A673 (cell line): ENCODE results near the gene ZNF396. TPM values are rescaled to one million over a fixed set of nuclear protein-coding genes. Genes with fewer than 3 reads are reported as not detected.

Source experiments
- BruUV-seq: library from RNA; stranded (reverse); fragments of 400-500 nt; replicated peaks from 2 replicates; lab custom pipeline; 2021; lab: Mats Ljungman, UMichigan
- CTCF ChIA-PET: fragments of 300-600 bp; sonication (Branson Sonifier 250); formaldehyde crosslinking; loops from one replicate; lab custom pipeline; 2022; ENCODE audit warnings: antibody characterized with exemption; lab: Charles Lee
- POLR2A ChIA-PET: fragments of 300-600 bp; sonication (Branson Sonifier 250); formaldehyde crosslinking; loops from one replicate; lab custom pipeline; 2022; ENCODE audit warnings: antibody characterized with exemption; ENCODE audit not compliant: low non-redundant PET; lab: Charles Lee
- DNase-seq: peaks from one replicate; pipeline ENCODE4 v3.0.0-alpha.2; 2015; ENCODE audit warnings: low spot score
- H3K27ac ChIP-seq: fragments of 200-600 bp; sonication (generic); 2 replicates; pipeline ENCODE4 v1.5.1; 2016; ENCODE audit warnings: mixed run types, low read depth, mild to moderate bottlenecking, mixed read lengths, antibody characterized with exemption, low read length; ENCODE audit not compliant: poor library complexity, severe bottlenecking
- H3K27me3 ChIP-seq: fragments of 200-600 bp; sonication (generic); replicated peaks from 2 replicates; pipeline ENCODE4 v1.6.1; 2017; ENCODE audit warnings: mixed run types, low read depth, mild to moderate bottlenecking, mixed read lengths, antibody characterized with exemption, low read length; ENCODE audit not compliant: insufficient read depth, poor library complexity
- H3K36me3 ChIP-seq: fragments of 200-600 bp; sonication (generic); 2 replicates; pipeline ENCODE4 v1.6.1; 2016; ENCODE audit warnings: mixed run types, mild to moderate bottlenecking, mixed read lengths, antibody characterized with exemption, low read length; ENCODE audit not compliant: insufficient read depth, poor library complexity, severe bottlenecking
- H3K4me1 ChIP-seq: fragments of 200-600 bp; sonication (generic); 2 replicates; pipeline ENCODE4 v1.6.1; 2017; ENCODE audit warnings: mixed run types, mild to moderate bottlenecking, mixed read lengths, antibody characterized with exemption, low read length; ENCODE audit not compliant: insufficient read depth, poor library complexity, severe bottlenecking
- H3K4me3 ChIP-seq: fragments of 200-600 bp; sonication (generic); 2 replicates; pipeline ENCODE4 v1.5.1; 2016; ENCODE audit warnings: low read depth, mixed run types, mild to moderate bottlenecking, mixed read lengths, low read length; ENCODE audit not compliant: poor library complexity, severe bottlenecking
- H3K9me3 ChIP-seq: fragments of 200-600 bp; sonication (generic); 2 replicates; pipeline ENCODE4 v1.6.1; 2016; ENCODE audit warnings: mixed run types, low read depth, mild to moderate bottlenecking, mixed read lengths, antibody characterized with exemption, low read length; ENCODE audit not compliant: poor library complexity, severe bottlenecking
- EZH2 ChIP-seq: fragments of 200-600 bp; sonication (generic); IDR thresholded peaks from 2 replicates; pipeline ENCODE4 v1.6.1; 2017; ENCODE audit warnings: borderline replicate concordance, low read depth, mild to moderate bottlenecking, mixed read lengths, antibody characterized with exemption, low read length; ENCODE audit not compliant: poor library complexity, severe bottlenecking
- intact Hi-C: fragments of 100-400 bp; cut with micrococcal nuclease; formaldehyde crosslinking; loops from one replicate; pipeline ENCODE4 v1.10.0; 2022; ENCODE audit not compliant: unreplicated experiment
- total RNA-seq: library from RNA; stranded (reverse); gene quantifications from 2 replicates; pipeline ENCODE4 v1.2.3, GENCODE V29; 2021
- TF ChIP-seq, protein P1 (sequence below): fragments of 300-800, 200-600 bp; sonication (generic); conservative IDR thresholded peaks from 2 replicates; pipeline ENCODE4 v1.5.1; 2017; ENCODE audit warnings: low read depth, mild to moderate bottlenecking, antibody characterized with exemption, low read length, moderate library complexity, mixed read lengths

The ZNF396 gene
- total RNA-seq, 1 experiment from 2014 or later: 0.84 TPM

DNA sequence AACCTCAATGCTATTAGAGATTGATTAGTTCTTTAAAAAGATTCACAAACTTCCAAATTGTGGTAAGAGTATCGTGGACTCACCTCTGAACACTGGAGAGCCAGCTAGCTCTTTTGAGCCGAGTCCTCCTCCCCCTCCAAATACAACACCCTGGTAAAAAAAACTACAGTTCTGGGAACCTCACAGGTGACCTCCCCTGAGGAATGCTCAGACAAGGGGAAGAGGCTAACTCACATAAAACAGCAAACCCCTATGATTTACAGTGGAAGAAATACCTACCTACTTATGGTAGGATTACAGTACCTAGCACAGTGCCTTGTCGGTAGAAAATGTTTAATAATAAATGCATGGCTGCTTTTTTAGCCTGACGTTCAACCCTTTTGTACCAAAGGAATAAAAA is 41.3 kb downstream of the ZNF396 start:
- BruUV-seq: no TSS peak
- peaks cover 85% of the 10 kb centered on the region for H3K36me3 ChIP-seq
- ChIA-PET POLR2A (no interaction called here), CTCF (no interaction called here)
- no peaks in the 10 kb centered on the region for H3K27me3 ChIP-seq
- DNase-seq: no peak
- no peak overlapping the region for H3K4me3 ChIP-seq
- intact Hi-C loops: no loop called here
- H3K9me3 ChIP-seq: no peaks in the 10 kb centered on the region
- TF ChIP-seq EZH2: no peak
- TF ChIP-seq, protein P1, sequence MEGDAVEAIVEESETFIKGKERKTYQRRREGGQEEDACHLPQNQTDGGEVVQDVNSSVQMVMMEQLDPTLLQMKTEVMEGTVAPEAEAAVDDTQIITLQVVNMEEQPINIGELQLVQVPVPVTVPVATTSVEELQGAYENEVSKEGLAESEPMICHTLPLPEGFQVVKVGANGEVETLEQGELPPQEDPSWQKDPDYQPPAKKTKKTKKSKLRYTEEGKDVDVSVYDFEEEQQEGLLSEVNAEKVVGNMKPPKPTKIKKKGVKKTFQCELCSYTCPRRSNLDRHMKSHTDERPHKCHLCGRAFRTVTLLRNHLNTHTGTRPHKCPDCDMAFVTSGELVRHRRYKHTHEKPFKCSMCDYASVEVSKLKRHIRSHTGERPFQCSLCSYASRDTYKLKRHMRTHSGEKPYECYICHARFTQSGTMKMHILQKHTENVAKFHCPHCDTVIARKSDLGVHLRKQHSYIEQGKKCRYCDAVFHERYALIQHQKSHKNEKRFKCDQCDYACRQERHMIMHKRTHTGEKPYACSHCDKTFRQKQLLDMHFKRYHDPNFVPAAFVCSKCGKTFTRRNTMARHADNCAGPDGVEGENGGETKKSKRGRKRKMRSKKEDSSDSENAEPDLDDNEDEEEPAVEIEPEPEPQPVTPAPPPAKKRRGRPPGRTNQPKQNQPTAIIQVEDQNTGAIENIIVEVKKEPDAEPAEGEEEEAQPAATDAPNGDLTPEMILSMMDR: no peak
- no peak overlapping the region for H3K27ac ChIP-seq
- H3K4me1 ChIP-seq: no peaks in the 10 kb centered on the region

DNA sequence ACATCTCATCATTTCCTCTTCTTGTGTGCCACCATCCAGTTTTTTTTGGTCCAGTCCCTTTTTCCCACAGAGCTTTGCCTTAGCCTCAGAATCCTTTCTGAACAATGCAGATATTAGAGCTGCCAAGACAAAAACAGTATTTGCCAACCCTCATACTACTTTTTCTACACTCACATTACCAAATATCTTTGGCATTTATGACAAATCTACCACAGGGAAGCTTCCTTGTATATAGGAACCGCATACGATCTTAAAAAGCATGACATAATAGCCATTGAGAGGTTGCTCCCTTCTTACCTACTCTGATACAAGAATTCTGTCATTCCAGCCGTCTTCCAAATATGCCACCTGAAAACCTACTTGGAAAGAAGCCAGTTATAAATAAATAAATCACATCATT is 42.3 kb downstream of the ZNF396 start:
- DNase-seq: no peak
- Histone ChIP-seq H3K36me3 (peaks cover 75% of the 10 kb centered on the region), H3K4me3 (no peak overlapping the region), H3K4me1 (no peaks in the 10 kb centered on the region), H3K27me3 (no peaks in the 10 kb centered on the region), H3K27ac (no peak overlapping the region), H3K9me3 (no peaks in the 10 kb centered on the region)
- no TSS peak for BruUV-seq
- ChIA-PET POLR2A (no interaction called here), CTCF (no interaction called here)
- intact Hi-C loops: no loop called here
- TF ChIP-seq EZH2: no peak

DNA sequence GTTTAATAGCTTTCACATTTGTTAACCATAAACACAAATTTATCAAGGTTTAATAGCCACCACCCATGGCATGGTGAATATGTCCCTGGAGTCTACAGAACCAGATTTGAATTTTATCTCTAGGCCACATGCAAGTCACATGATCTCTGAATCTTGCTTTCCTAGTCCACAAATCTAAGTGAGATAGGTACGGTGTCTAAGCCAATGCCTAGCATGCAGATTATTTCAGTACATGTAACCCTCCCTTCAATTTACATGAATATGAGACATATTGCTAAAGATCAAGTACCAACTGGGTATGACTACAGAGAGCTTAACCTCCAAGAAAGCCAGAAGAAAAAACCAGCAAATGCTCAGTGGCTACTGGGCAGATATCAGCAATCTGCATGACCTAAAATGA is 42.9 kb downstream of the ZNF396 start:
- no peak for DNase-seq
- TF ChIP-seq EZH2: no peak
- TF ChIP-seq, protein P1: no peak
- no peaks in the 10 kb centered on the region for H3K27me3 ChIP-seq
- no peak overlapping the region for H3K4me3 ChIP-seq
- H3K4me1 ChIP-seq: no peaks in the 10 kb centered on the region
- H3K27ac ChIP-seq: no peak overlapping the region
- ChIA-PET CTCF (no interaction called here), POLR2A (no interaction called here)
- peaks cover 68% of the 10 kb centered on the region for H3K36me3 ChIP-seq
- H3K9me3 ChIP-seq: no peaks in the 10 kb centered on the region
- BruUV-seq: no TSS peak
- intact Hi-C loops: no loop called here

DNA sequence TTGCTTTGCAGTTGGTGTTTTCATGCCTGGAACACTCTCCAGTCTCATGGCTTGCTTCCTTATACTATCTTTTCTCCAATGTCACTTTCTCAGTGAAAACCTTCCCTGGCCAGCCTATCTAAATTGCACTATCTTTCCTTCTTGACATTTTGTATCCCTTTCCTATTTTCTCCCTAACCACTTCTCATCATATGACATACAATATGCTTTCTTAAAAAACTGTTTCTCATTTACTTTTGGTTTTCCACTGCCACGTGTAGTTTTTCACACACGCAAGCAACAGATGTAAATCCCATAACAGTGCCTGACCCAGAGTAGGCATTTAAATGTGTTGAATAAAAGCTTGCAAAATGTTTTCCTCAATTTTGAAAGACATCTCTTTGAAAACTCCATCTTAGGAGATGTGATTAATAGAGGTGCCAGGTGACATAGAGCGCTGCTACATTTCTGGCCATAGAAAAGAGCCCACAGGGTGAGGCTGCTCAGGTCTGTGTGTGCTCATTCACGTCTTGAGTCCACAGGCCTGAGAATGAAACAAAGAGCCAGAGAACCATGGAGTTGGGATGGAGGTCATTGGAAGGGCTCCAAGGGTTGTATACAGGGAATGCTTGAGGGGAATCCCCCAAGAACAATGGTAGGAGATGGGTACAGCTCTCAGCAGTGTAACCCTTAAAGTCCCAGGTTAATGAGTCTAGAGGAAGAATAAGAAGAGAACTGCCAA is 45.6 kb downstream of the ZNF396 start:
- peaks cover 42% of the 10 kb centered on the region for H3K36me3 ChIP-seq
- no TSS peak for BruUV-seq
- intact Hi-C loops: no loop called here
- CTCF ChIA-PET: no interaction called here
- H3K27me3 ChIP-seq: no peaks in the 10 kb centered on the region
- no peak overlapping the region for H3K4me3 ChIP-seq
- DNase-seq: no peak
- TF ChIP-seq EZH2: no peak
- TF ChIP-seq, protein P1: no peak
- no peak overlapping the region for H3K27ac ChIP-seq
- POLR2A ChIA-PET: no interaction called here
- H3K9me3 ChIP-seq: no peaks in the 10 kb centered on the region
- H3K4me1 ChIP-seq: no peaks in the 10 kb centered on the region
